Measurements from ENCODE around the gene GMIP. TPM values are rescaled to one million over a fixed set of nuclear protein-coding genes. Genes with fewer than 3 reads are reported as not detected.
"Not testable (repeated sequence)": the region's sequence is repeated elsewhere in the genome, so short reads cannot be mapped to it uniquely, and the experiment has no call there.

GMIP gene
- total and polyA plus RNA-seq, 11 donors, result 1.1 to 21.7 (median 2.5) TPM

DNA sequence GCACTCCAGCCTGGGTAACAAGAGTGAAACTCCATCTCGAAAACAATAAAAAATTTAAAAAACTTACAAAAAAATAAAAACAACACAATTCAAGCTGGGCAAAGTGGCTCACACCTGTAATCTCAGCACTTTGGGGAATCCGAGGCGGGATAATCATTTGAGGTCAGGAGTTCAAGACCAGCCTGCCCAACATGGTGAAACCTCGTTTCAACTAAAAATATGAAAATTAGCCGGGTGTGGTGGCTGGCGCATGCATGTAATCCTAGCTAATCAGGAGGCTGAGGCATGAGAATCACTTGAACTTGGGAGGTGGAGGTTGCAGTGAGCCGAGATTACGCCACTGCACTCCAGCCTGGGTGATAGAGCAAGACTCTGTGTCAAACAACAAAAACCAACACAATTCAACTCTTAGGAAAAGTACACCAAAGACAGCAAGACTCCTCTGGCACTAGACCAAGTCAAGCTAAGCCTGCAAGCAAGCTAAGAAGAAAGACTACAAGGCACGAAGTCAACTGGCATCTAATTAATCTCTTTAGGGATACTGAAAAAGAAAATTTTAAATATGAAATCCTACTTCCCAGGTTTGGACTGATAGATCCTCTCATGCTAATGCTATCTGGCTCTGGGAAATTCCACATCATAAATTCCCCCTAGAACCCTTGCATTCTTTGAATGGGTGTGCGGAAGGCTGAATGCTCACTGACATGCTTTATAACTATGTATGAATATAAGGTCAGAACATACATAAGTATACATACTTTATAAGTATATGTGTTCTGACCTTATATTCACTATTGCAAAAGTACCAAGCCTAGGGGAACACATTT, 32.9 kb downstream of the GMIP start:
- 89% methylated on average over 10 of the region's 10 CpGs for WGBS, 4 donors
- Histone ChIP-seq H3K4me1 (no peaks in the 10 kb centered on the region), H3K27me3 (peaks cover 0 to 9% (median under 1%) of the 10 kb centered on the region in 9 donors), H3K4me3 (no peak overlapping the region), H3K9me3 (no peaks in the 10 kb centered on the region), H3K36me3 (no peaks in the 10 kb centered on the region), H3K27ac (no peak overlapping the region)
- no peak for DNase-seq
- TF ChIP-seq POLR2A (IDR thresholded peaks at IDR 0.05), result no peak
- no peak for ATAC-seq
- intact Hi-C loops (cut with DNase I), result no loop called here

DNA sequence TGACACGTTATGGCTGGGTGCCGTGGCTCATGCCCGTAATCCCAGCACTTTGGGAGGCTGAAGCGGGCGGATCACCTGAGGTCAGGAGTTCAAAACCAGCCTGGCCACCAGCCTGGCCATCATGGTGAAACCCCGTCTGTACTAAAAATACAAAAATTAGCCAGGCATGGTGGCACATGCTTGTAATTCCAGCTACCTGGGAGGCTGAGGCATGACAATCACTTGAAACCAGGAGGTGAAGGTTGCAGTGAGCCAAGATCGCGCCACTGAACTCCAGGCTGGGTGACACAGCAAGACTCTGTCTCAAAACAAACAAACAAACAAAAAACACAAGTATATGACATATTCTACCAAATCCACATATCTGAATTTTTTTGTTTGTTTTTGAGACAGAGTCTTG, 36.8 kb downstream of the GMIP start:
- H3K9me3 ChIP-seq; H3K4me1 ChIP-seq; H3K4me3 ChIP-seq; DNase-seq; H3K27ac ChIP-seq; ATAC-seq; H3K27me3 ChIP-seq; intact Hi-C loops (cut with DNase I); H3K36me3 ChIP-seq: not testable (repeated sequence)
- WGBS, 4 donors, result 88 to 96% (median 95%) methylated on average over 8 of the region's 8 CpGs

DNA sequence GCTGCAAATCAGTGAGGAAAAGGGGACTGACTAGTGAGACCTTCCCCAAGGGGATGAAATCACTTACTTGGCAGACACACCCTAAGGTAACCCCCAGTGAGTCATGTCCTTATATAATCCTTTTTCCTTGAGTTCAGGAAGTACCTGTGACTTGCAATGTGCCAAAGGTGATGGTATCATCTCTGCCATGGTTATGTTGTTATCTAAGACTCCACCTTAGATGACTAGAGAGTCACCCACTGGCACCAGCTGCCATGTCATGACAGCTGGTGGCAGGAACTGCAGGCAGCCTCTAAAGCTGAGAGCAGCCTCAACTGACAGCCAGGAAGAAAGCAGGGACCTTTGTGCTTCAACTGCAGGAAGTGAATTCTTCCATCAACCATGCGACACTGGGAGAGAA, 37.4 kb downstream of the GMIP start:
- H3K4me1 ChIP-seq, result peaks cover 0 to 5% (median 0%) of the 10 kb centered on the region in 12 donors
- ATAC-seq (no peak), DNase-seq (no peak)
- H3K27me3 ChIP-seq, result no peaks in the 10 kb centered on the region
- no peaks in the 10 kb centered on the region for H3K9me3 ChIP-seq
- WGBS, 4 donors, result 38 to 71% (median 59%) methylated on average over 1 of the region's 1 CpG
- H3K4me3 ChIP-seq, result no peak overlapping the region
- intact Hi-C loops (cut with DNase I), result no loop called here
- H3K27ac ChIP-seq, result no peak overlapping the region
- TF ChIP-seq, protein P1, sequence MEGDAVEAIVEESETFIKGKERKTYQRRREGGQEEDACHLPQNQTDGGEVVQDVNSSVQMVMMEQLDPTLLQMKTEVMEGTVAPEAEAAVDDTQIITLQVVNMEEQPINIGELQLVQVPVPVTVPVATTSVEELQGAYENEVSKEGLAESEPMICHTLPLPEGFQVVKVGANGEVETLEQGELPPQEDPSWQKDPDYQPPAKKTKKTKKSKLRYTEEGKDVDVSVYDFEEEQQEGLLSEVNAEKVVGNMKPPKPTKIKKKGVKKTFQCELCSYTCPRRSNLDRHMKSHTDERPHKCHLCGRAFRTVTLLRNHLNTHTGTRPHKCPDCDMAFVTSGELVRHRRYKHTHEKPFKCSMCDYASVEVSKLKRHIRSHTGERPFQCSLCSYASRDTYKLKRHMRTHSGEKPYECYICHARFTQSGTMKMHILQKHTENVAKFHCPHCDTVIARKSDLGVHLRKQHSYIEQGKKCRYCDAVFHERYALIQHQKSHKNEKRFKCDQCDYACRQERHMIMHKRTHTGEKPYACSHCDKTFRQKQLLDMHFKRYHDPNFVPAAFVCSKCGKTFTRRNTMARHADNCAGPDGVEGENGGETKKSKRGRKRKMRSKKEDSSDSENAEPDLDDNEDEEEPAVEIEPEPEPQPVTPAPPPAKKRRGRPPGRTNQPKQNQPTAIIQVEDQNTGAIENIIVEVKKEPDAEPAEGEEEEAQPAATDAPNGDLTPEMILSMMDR (IDR thresholded peaks at IDR 0.05), result no peak
- TF ChIP-seq POLR2A (IDR thresholded peaks at IDR 0.05), result no peak
- H3K36me3 ChIP-seq, result no peaks in the 10 kb centered on the region

DNA sequence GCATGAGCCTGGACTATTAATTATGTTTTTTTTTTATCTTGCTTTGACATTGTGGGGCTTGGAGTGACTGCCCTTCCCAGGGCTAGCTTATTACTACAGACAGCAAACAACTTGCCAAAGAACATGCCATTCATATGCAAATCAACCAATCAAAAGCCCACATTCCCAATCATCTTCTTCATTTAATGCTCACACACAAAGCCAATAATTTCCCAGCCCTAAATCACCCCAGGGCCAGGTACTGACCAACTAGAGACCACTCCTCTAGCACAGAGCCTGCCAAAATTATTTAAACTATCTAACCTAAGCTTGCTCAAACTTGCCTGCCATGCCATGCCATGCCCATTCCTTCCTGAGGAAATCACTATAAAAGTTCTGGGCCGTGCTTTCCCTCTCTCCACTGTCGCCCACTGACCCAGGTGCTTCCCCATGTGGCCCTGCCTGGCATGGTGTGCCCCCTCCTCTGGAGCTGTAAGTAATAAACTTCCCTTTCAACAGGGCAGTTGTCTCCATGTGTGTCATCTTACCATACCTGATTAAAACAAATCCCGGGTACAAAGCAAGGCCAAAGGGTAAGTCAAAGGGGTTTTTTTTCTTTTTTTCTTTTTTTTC, 40.6 kb downstream of the GMIP start:
- ATAC-seq, result no peak
- H3K4me3 ChIP-seq, result no peak overlapping the region
- peaks cover 0 to 5% (median 0%) of the 10 kb centered on the region in 12 donors for H3K4me1 ChIP-seq
- no peaks in the 10 kb centered on the region for H3K36me3 ChIP-seq
- no peak for TF ChIP-seq POLR2A (IDR thresholded peaks at IDR 0.05)
- H3K27ac ChIP-seq, result peak overlapping the region in 1 of 12 donors; percentile 49
- intact Hi-C loops (cut with DNase I), result no loop called here
- H3K27me3 ChIP-seq, result no peaks in the 10 kb centered on the region
- no peak for DNase-seq
- 56 to 69% (median 66%) methylated on average over 3 of the region's 3 CpGs for WGBS, 4 donors
- H3K9me3 ChIP-seq, result no peaks in the 10 kb centered on the region

DNA sequence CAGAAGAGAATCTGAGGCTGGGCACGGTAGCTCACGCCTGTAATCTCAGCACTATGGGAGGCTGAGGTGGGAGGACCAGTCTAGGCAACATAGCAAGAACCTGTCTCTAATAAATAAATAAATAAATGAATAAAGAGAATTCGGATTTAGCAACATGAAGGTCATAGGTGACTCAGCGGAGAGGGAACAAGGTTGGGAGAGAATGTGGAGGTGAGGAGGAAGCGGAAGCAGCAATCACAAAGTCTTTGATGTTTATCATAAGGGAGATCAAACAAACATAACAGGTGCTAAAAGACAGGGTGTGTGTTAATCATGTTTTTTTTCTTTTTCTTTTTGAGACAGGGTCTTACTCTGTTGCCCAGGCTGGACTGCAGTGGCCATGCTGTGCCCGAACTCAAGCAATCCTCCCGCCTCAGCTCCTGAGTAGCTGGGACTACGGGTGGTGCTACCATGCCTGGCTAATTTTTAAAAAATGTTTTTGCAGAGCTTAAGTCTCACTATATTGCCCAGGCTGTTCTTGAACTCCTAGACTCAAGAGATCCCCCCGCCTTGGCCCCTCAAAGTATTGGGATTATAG, 41.2 kb downstream of the GMIP start:
- no peak overlapping the region for H3K4me3 ChIP-seq
- no peaks in the 10 kb centered on the region for H3K27me3 ChIP-seq
- WGBS, 4 donors, result 80 to 89% (median 82%) methylated on average over 9 of the region's 9 CpGs
- H3K4me1 ChIP-seq, result peaks cover 0 to 11% (median 0%) of the 10 kb centered on the region in 12 donors
- no peaks in the 10 kb centered on the region for H3K36me3 ChIP-seq
- ATAC-seq, result no peak
- peak overlapping the region in 1 of 12 donors; percentile 49 for H3K27ac ChIP-seq
- intact Hi-C loops (cut with DNase I), result no loop called here
- no peaks in the 10 kb centered on the region for H3K9me3 ChIP-seq
- no peak for DNase-seq
- TF ChIP-seq, protein P1 (IDR thresholded peaks at IDR 0.05), result no peak
- no peak for TF ChIP-seq POLR2A (IDR thresholded peaks at IDR 0.05)

Data from heart left ventricle (tissue), 16 donors.